H54 (cell line): ENCODE data around the gene ANKRD63.
A peak's percentile ranks its signal among the peaks of the same experiment; 100 is the strongest.

Experiments used
- DNase-seq: peaks from one replicate; pipeline ENCODE4 v3.0.0; 2011; ENCODE audit warnings: low spot score, mixed read lengths; ENCODE audit not compliant: insufficient read length
- FAIRE-seq: peaks from 3 replicates; lab custom pipeline; 2011; peaks lifted over from hg19 to GRCh38; lab: Jason Lieb, UNC
- POLR2A ChIP-seq: IDR thresholded peaks from 2 replicates; pipeline ENCODE4 v1.6.1; 2011; ENCODE audit warnings: low read depth, mild to moderate bottlenecking, low read length

Gene ANKRD63

DNA sequence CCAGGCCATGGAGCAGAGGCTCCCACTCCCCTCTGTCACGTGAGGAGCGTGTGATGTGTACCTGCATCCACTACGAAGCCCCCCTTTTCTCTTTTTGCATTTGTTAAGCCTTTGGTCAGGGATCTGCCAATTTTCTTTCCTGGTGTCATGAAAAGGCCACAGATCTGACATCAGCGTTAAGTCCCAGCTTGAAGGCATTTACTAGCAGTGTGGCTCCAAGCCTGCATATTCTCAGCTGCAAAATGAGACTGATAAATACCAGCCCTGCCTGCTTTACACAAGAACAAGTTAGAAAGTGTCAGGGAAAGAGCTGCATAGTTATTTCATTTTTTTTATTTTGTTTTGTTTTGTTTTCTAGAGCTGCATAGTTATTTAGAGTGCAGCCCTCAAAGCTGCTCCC, 2.3 kb upstream of the ANKRD63 start:
- DNase-seq (no peak), FAIRE-seq (no peak)
- no peak for TF ChIP-seq POLR2A

- DNase-seq (no peak), FAIRE-seq (no peak)
- no peak for TF ChIP-seq POLR2A
These were observed 894 bp upstream of the ANKRD63 start for GRCh38 chr15:40283615-40284300.

DNA sequence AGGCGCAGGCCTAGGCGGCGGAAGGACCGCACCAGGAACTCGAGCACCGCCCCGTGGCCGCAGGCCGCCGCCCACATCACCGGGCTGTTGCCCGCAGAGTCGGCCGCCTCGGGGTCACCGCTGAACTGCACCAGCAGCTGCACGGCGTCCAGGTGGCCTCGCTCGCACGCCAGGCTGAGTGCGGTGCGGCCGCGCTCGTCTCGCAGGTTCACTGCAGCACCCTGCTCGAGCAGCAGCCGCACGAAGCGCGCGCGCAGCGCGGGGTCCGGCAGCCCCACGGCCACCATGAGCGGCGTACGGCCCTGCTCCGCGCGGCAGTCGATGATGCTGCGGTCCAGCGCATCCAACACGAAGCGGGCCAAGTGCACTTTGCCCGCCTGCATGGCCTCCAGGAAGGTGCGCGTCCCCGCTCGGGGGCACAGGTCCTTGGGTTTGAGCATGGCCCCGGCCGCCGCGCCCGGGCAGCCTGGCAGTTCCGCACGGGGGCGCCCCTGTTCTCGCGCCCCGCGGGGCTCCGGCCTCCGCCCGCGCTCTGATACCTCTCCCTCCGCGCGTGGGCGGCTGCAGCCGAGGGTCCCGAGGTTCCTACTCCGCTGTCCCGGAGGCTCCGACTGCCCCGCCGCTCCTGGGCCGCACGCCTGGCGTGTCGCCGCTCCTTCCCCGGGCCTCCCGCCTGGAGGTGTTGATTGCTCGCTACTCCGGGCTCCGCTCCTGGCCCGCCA, 556 bp downstream of the ANKRD63 start:
- no peak for FAIRE-seq
- TF ChIP-seq POLR2A, result no peak
- no peak for DNase-seq

- no peak for FAIRE-seq
These were observed 1.1 kb downstream of the ANKRD63 start for GRCh38 chr15:40281801-40282146.

DNA sequence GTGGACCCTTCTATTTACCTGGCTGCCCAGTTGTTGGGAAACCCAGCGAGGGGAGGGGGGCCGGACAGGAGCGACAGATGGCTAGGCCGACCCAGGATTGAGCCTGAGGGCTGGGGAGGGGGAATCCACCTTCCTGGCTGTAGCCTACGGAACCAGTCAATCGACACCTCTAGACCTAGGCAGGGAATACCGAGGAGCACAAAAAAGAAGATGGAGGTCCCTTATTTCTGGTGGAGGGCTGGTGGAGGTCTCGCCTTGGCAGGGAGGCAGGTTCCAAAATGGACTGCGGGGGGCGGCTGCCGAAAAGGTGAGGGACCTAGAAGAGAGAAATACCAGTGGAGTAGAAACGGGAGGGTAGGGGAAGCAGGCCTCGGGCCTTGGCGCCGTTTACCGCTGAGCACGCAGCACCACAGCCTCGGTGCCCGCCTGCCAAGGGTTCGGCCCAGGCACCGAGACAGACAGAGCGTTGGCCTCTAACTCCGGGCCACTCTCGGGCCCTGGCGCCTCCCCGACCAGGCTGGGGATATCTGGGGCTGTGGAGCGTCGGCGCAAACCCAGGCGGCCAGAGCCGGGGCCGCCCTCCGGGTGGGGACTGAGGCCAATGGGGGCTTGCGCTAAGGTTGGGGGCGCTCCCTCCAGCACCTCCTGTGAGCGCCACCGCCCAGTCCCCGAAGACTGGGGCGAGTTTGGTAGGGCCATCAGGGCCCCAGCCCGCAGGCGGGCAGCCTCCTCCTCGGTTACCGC, 1.6 kb downstream of the ANKRD63 start:
- TF ChIP-seq POLR2A, result no peak

More at GRCh38 chr15:40281801-40282146, 1.1 kb downstream of the ANKRD63 start:
- no peak for TF ChIP-seq POLR2A
- no peak for DNase-seq

GRCh38 chr15:40280260-40281056, 2.4 kb downstream of the ANKRD63 start:
- no peak for DNase-seq
- TF ChIP-seq POLR2A, result no peak
- FAIRE-seq, result no peak

More for the DNA sequence above, 1.6 kb downstream of the ANKRD63 start:
- FAIRE-seq, result no peak
- no peak for DNase-seq

GRCh38 chr15:40279437-40280141, 3.3 kb downstream of the ANKRD63 start:
- no peak for FAIRE-seq
- no peak for TF ChIP-seq POLR2A
- peak; percentile 88 for DNase-seq

- no peak for FAIRE-seq
- DNase-seq, result no peak
These were observed 4.8 kb downstream of the ANKRD63 start for GRCh38 chr15:40278026-40278425.

DNA sequence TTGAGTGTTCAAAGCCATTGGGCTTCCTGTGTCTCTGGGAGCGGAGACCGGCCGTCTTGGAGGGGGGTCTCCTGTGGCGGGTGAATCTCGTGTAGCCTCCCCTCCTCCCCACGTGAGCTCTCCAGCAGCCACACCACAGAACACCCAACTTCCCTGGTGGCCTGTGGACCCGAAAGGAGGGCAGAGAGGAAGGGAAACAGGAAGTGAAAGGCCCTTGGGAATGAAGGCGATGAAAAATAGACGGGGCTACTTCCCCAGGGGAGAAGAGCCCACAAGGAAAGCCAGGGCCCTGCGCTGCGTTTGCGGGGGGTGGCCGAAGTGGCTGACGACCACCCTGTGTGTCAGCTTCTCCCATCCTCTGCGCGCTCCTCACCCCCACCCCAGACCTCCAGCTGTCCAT, 5.4 kb downstream of the ANKRD63 start:
- FAIRE-seq (no peak), DNase-seq (no peak)
- TF ChIP-seq POLR2A, result no peak

More at GRCh38 chr15:40278026-40278425, 4.8 kb downstream of the ANKRD63 start:
- no peak for TF ChIP-seq POLR2A

DNA sequence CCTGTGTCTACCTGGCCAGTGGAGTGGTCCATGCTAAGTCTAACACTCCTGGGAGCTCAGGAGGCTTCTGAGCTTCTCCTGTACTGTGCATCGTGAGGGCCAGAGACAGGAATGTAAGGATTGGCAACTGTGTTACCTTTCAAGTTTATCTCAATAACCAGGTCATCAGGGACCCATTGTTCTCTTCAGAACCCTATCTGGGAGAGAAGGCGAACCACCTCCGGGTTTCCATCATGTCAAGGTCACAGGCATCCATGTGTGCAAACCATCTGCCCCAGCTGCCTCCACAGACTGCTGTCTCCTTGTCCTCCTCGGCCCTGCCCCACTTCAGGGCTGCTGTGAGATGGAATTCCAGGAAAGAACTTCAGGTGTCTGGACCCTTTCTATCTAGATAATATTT, 5.9 kb downstream of the ANKRD63 start:
- TF ChIP-seq POLR2A, result no peak
- FAIRE-seq (no peak), DNase-seq (no peak)

DNA sequence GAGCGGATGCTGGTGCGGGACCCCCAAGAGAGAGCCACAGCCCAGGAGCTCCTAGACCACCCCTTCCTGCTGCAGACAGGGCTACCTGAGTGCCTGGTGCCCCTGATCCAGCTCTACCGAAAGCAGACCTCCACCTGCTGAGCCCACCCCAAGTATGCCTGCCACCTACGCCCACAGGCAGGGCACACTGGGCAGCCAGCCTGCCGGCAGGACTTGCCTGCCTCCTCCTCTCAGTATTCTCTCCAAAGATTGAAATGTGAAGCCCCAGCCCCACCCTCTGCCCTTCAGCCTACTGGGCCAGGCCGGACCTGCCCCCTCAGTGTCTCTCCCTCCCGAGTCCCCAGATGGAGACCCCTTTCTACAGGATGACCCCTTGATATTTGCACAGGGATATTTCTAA, 6.9 kb downstream of the ANKRD63 start:
- FAIRE-seq (no peak), DNase-seq (no peak)
- no peak for TF ChIP-seq POLR2A

DNA sequence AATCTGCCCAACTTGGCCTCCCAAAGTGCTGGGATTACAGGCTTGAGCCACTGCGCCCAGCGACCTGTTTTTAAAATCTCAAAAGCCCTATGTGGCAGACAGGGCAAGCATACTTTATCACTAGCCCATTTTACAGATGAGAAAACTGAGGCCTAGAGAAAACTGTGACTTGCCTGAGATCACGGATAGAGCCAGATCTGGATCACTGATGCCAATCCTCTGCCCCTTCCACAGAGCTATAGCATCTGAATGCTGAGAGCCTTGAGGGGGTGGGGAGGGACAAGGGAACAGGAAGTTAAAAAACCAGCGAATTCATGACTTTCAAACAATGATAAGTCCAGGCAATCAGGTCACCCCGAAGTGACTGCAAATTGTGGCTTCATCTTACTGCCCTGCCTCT, 7.3 kb downstream of the ANKRD63 start:
- DNase-seq, result no peak
- TF ChIP-seq POLR2A, result no peak
- FAIRE-seq, result no peak
